Body of pancreas (tissue), 4 donors: ENCODE results near the gene ANP32B. TPM values are rescaled to one million over a fixed set of nuclear protein-coding genes. Genes with fewer than 3 reads are reported as not detected.

Experiments used
- ATAC-seq: fragments of 150-250 bp; one replicate; pipeline ENCODE4 v1.9.1; 2016
- DNase-seq, 4 donors: peaks; one replicate each; pipeline ENCODE4 v3.0.0-alpha.2; 2019
- H3K27ac ChIP-seq, 4 donors: fragments of 200-600 bp; sonication (generic); 1 replicate in 3 of 4; 2 replicates in 1 of 4; pipeline versions ENCODE4 v1.5.1 to v1.6.1; 2016 to 2019; ENCODE audit warnings: mild to moderate bottlenecking in 1 of 4, mixed read lengths in 1 of 4, moderate library complexity in 1 of 4
- H3K27me3 ChIP-seq, 2 donors: fragments of 200-600 bp; sonication (generic); one replicate each; pipeline ENCODE4 v1.6.0; 2016; ENCODE audit warnings: mild to moderate bottlenecking in 1 of 2
- H3K36me3 ChIP-seq, 2 donors: fragments of 200-600 bp; sonication (generic); replicated peaks in 1 of 2; 2 replicates each; pipeline ENCODE4 v1.5.1; 2016; ENCODE audit warnings: low read depth in 2 of 2; ENCODE audit not compliant: insufficient read depth in 1 of 2
- H3K4me1 ChIP-seq: fragments of 200-600 bp; sonication (generic); one replicate; pipeline ENCODE4 v1.6.0; 2016
- H3K4me3 ChIP-seq, 2 donors: fragments of 200-600 bp; sonication (generic); 1 replicate in 1 of 2; 2 replicates in 1 of 2; pipeline ENCODE4 v1.5.1; 2016 to 2019
- H3K9me3 ChIP-seq, 3 donors: fragments of 200-600 bp; sonication (generic); 1 replicate in 2 of 3; 2 replicates in 1 of 3; pipeline ENCODE4 v1.5.1; 2016
- CTCF ChIP-seq, 7 experiments: fragments of 450-650 bp in 4 of 7; fragments of 200-600 bp in 3 of 7; sonication (generic) in 3 of 7; IDR thresholded peaks; one replicate each; pipeline ENCODE4 v1.5.1; 2016 to 2019; ENCODE audit warnings: antibody characterized with exemption in 7 of 7
- POLR2A ChIP-seq, 3 donors: fragments of 450-650 bp; IDR thresholded peaks; one replicate each; pipeline ENCODE4 v1.6.1; 2016; ENCODE audit warnings: antibody characterized with exemption in 3 of 3, mild to moderate bottlenecking in 2 of 3
- WGBS, 2 donors: methylation state at CpG; one replicate each; pipeline ENCODE4 v1.1.5; 2017; 5-methylcytosine and 5-hydroxymethylcytosine counted together
- intact Hi-C: fragments of 100-400 bp; cut with DNase I; formaldehyde crosslinking; loops from one replicate; pipeline ENCODE4 v1.15.1; 2023
- total RNA-seq, 2 donors: library from RNA; depleted of rRNA; stranded (reverse); fragments of >200 nt; gene quantifications; one replicate each; pipeline ENCODE4 v1.1.0, GENCODE V29; 2016

Gene ANP32B
- total RNA-seq, 2 donors from 2014 or later = 38.4 to 65.9 TPM

- no peak overlapping the region for H3K27ac ChIP-seq
- no peak overlapping the region for H3K4me3 ChIP-seq
- H3K27me3 ChIP-seq = no peaks in the 10 kb centered on the region
- no peak for DNase-seq
- TF ChIP-seq POLR2A (IDR thresholded peaks at IDR 0.05) (no peak), CTCF (IDR thresholded peaks at IDR 0.05) (no peak)
- intact Hi-C loops = loop anchor here (5.0 to 10.0 kb wide), 2 partner anchors 46 to 104 kb away; partner anchors contain the start of gene ANP32B
- ATAC-seq = no peak
- H3K4me1 ChIP-seq = peaks cover 6% of the 10 kb centered on the region
- no peaks in the 10 kb centered on the region for H3K36me3 ChIP-seq
- no peaks in the 10 kb centered on the region for H3K9me3 ChIP-seq
Measured at GRCh38 chr9:98031169-98031568, 48.0 kb downstream of the ANP32B start.

DNA sequence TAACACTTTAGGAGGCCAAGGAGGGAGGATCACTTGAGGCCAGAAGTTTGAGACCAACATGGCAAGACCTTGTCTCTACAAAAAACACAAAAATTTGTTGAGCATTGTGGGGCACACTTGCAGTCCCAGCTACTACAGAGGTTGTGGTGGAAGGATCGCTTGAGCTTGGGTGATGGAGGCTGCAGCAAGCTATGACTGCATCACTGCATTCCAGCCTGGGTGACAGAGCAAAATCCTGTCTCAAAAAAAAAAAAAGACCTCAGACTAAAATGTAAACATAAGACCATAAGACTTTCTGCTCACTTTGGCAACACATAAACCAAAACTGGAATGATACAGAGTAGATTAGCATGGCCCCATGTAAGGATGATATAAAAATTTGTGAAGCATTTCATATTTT lies 48.8 kb downstream of the ANP32B start:
- DNase-seq = no peak
- H3K36me3 ChIP-seq = no peaks in the 10 kb centered on the region
- H3K27ac ChIP-seq = no peak overlapping the region
- no peaks in the 10 kb centered on the region for H3K9me3 ChIP-seq
- no peak for TF ChIP-seq POLR2A (IDR thresholded peaks at IDR 0.05)
- TF ChIP-seq CTCF (IDR thresholded peaks at IDR 0.05) = no peak
- intact Hi-C loops = loop anchor here (5.0 to 10.0 kb wide), 2 partner anchors 47 to 105 kb away; partner anchors contain the start of gene ANP32B
- H3K4me3 ChIP-seq = no peak overlapping the region
- H3K27me3 ChIP-seq = no peaks in the 10 kb centered on the region
- WGBS, 2 donors = 81 to 100% methylated on average over 1 of the region's 1 CpG
- peaks cover 6% of the 10 kb centered on the region for H3K4me1 ChIP-seq
- ATAC-seq = no peak

DNA sequence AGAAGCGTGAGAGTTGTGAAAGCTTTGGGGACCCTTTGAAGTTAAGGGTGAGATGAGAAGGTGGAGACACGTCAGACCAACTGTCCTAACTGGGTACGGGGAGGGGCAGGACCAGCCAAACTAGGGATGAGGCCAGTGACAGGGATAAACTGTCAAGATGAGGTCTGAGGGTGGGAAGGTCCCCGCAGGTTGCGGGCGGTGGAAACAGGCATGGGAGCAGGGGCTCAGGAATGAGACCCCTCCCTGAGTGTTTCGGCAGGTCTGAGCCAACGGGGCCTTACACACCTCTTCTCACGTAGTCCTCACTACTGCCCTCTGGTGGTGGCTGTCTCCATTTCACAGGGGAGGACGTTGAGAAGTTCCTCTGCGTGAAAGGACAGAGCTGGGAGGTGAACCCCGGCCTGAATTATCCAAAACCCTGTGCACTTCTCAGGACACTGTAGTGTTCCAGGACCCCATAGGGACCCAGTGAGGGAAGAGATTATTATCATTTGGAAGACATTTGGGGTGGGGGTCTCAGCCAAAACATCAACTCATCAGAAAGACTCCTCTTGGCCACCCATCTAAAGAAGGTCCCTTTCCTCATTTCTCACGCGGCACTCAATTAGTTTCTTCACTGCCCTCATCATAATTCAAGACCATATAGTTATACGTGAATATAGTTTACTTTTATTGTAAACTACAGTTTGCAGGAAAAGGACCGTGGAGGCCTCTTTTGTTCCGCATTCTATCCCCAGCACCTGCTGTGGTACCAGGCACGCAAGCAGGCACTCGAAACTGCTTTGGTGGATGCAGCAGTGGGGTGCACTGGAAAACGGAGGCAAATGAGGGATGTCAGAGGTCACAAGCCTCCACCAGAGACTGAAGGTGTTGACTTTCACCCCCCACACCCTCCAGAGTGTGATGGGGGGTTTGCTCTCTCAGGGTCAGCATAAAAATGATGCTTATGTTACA lies 51.7 kb downstream of the ANP32B start:
- H3K4me3 ChIP-seq = no peak overlapping the region
- peak; percentile 85 to 89 (median 88) for DNase-seq
- no peaks in the 10 kb centered on the region for H3K27me3 ChIP-seq
- intact Hi-C loops = loop anchor here (5.0 to 10.0 kb wide), 2 partner anchors 50 to 108 kb away; partner anchors contain the start of gene ANP32B
- ATAC-seq = peak; percentile 84
- H3K36me3 ChIP-seq = no peaks in the 10 kb centered on the region
- H3K4me1 ChIP-seq = peaks cover 6% of the 10 kb centered on the region
- H3K27ac ChIP-seq = no peak overlapping the region
- no peaks in the 10 kb centered on the region for H3K9me3 ChIP-seq
- WGBS, 2 donors = 28 to 29% methylated on average over 18 to 20 of the region's 20 CpGs
- TF ChIP-seq CTCF (IDR thresholded peaks at IDR 0.05) (peak; percentile 69 to 80 (median 74)), POLR2A (IDR thresholded peaks at IDR 0.05) (no peak)

- no peak for ATAC-seq
- intact Hi-C loops = loop anchor here (10.0 kb wide), 1 partner anchor 53 kb away; the partner anchor contains the start of gene ANP32B
Measured at GRCh38 chr9:98037357-98037756, 54.2 kb downstream of the ANP32B start.

More at GRCh38 chr9:98037357-98037756, 54.2 kb downstream of the ANP32B start:
- TF ChIP-seq POLR2A (IDR thresholded peaks at IDR 0.05) (no peak), CTCF (IDR thresholded peaks at IDR 0.05) (no peak)
- no peak overlapping the region for H3K27ac ChIP-seq
- H3K27me3 ChIP-seq = no peaks in the 10 kb centered on the region
- no peaks in the 10 kb centered on the region for H3K36me3 ChIP-seq
- H3K4me3 ChIP-seq = no peak overlapping the region
- DNase-seq = peak in 1 of 4 donors; percentile 11
- H3K9me3 ChIP-seq = no peaks in the 10 kb centered on the region
- H3K4me1 ChIP-seq = peaks cover 6% of the 10 kb centered on the region
